ENCODE results near the gene KCNH6.

Gene KCNH6

GRCh38 chr17:63523253-63523855, at the start of gene KCNH6:
KCNH6 (plus strand) TSS chr17:63523358; CDS start chr17:63523414, 56 bp downstream.
- in situ Hi-C loops (cut with MboI; ENCODE audit: low sequenced_read_pairs), result no loop called here

GRCh38 chr17:63474174-63474573, 49.0 kb upstream of the KCNH6 start:
- in situ Hi-C loops (cut with MboI; ENCODE audit: low sequenced_read_pairs), result no loop called here

- in situ Hi-C loops (cut with MboI; ENCODE audit: low sequenced_read_pairs), result no loop called here
Observed at GRCh38 chr17:63474586-63475460, 48.3 kb upstream of the KCNH6 start.

- in situ Hi-C loops (cut with MboI; ENCODE audit: low sequenced_read_pairs), result no loop called here
Observed at GRCh38 chr17:63475491-63476412, 47.4 kb upstream of the KCNH6 start.

GRCh38 chr17:63476459-63476853, 46.7 kb upstream of the KCNH6 start:
- in situ Hi-C loops (cut with MboI; ENCODE audit: low sequenced_read_pairs), result no loop called here

- in situ Hi-C loops (cut with MboI; ENCODE audit: low sequenced_read_pairs), result no loop called here
Observed at GRCh38 chr17:63476854-63477479, 46.2 kb upstream of the KCNH6 start, which contains the start of gene ACE. ACE (plus strand) TSS chr17:63477061; CDS start chr17:63477095, 34 bp downstream.

- in situ Hi-C loops (cut with MboI; ENCODE audit: low sequenced_read_pairs), result no loop called here
Observed at GRCh38 chr17:63477480-63478440, 45.4 kb upstream of the KCNH6 start.

GRCh38 chr17:63478814-63479494, 44.2 kb upstream of the KCNH6 start:
- in situ Hi-C loops (cut with MboI; ENCODE audit: low sequenced_read_pairs), result no loop called here

GRCh38 chr17:63479495-63480184, 43.5 kb upstream of the KCNH6 start:
- in situ Hi-C loops (cut with MboI; ENCODE audit: low sequenced_read_pairs), result no loop called here

- in situ Hi-C loops (cut with MboI; ENCODE audit: low sequenced_read_pairs), result no loop called here
Observed at GRCh38 chr17:63480192-63480784, 42.9 kb upstream of the KCNH6 start.

GRCh38 chr17:63480826-63481487, 42.2 kb upstream of the KCNH6 start:
- in situ Hi-C loops (cut with MboI; ENCODE audit: low sequenced_read_pairs), result no loop called here

- in situ Hi-C loops (cut with MboI; ENCODE audit: low sequenced_read_pairs), result no loop called here
Observed at GRCh38 chr17:63481488-63481870, 41.7 kb upstream of the KCNH6 start.

GRCh38 chr17:63482509-63482908, 40.6 kb upstream of the KCNH6 start:
- in situ Hi-C loops (cut with MboI; ENCODE audit: low sequenced_read_pairs), result no loop called here

- in situ Hi-C loops (cut with MboI; ENCODE audit: low sequenced_read_pairs), result no loop called here
Observed at GRCh38 chr17:63483038-63483437, 40.1 kb upstream of the KCNH6 start.

- in situ Hi-C loops (cut with MboI; ENCODE audit: low sequenced_read_pairs), result no loop called here
Observed at GRCh38 chr17:63483655-63484575, 39.2 kb upstream of the KCNH6 start.

- in situ Hi-C loops (cut with MboI; ENCODE audit: low sequenced_read_pairs), result no loop called here
Observed at GRCh38 chr17:63486317-63487013, 36.7 kb upstream of the KCNH6 start.
